Transverse colon (tissue), 4 donors: ENCODE data around the gene CAMK2B. TPM values are rescaled to one million over a fixed set of nuclear protein-coding genes. Genes with fewer than 3 reads are reported as not detected.

ENCODE experiments used
- DNase-seq: peaks from one replicate; pipeline ENCODE4 v3.0.0-alpha.2; 2019
- H3K27ac ChIP-seq, 4 donors: fragments of 200-600 bp; sonication (generic); 2 replicates each; pipeline ENCODE4 v1.5.1; 2016 to 2018; ENCODE audit warnings: inconsistent platforms in 4 of 4
- H3K27me3 ChIP-seq: fragments of 200-600 bp; sonication (generic); 2 replicates; pipeline ENCODE4 v1.5.1; 2017; ENCODE audit warnings: inconsistent platforms
- H3K36me3 ChIP-seq, 4 donors: fragments of 200-600 bp; sonication (generic); 2 replicates each; pipeline ENCODE4 v1.5.1; 2017 to 2019; ENCODE audit warnings: inconsistent platforms in 4 of 4
- H3K4me1 ChIP-seq, 4 donors: fragments of 200-600 bp; sonication (generic); 2 replicates each; pipeline ENCODE4 v1.5.1; 2017 to 2020; ENCODE audit warnings: inconsistent platforms in 4 of 4
- H3K4me3 ChIP-seq, 4 donors: fragments of 200-600 bp; sonication (generic); 1 replicate in 1 of 4; 2 replicates in 3 of 4; pipeline versions ENCODE4 v1.5.1 to v1.6.1; 2017 to 2019; ENCODE audit warnings: inconsistent platforms in 4 of 4
- H3K9me3 ChIP-seq, 2 donors: fragments of 200-600 bp; sonication (generic); 2 replicates each; pipeline ENCODE4 v1.5.1; 2017 to 2019; ENCODE audit warnings: inconsistent platforms in 2 of 2
- EP300 ChIP-seq: sonication (generic); formaldehyde crosslinking; IDR thresholded peaks from one replicate; pipeline ENCODE4 v1.6.1; 2017; ENCODE audit warnings: antibody characterized with exemption, low read depth
- POLR2A ChIP-seq: fragments of 450-650 bp; IDR thresholded peaks from one replicate; pipeline ENCODE4 v1.6.1; 2016; ENCODE audit warnings: antibody characterized with exemption, mild to moderate bottlenecking, moderate library complexity
- POLR2AphosphoS5 ChIP-seq, 3 donors: sonication (generic); formaldehyde crosslinking; IDR thresholded peaks; one replicate each; pipeline ENCODE4 v1.6.1; 2016; ENCODE audit warnings: antibody characterized with exemption in 3 of 3
- WGBS, 2 donors: methylation state at CpG; one replicate each; pipeline ENCODE4 v1.1.5; 2018; ENCODE audit warnings: low coverage in 1 of 2; 5-methylcytosine and 5-hydroxymethylcytosine counted together
- in situ Hi-C, 4 donors: fragments of 200-750 bp; cut with MboI; loops; one replicate each; pipeline versions ENCODE4 v1.15.0 to v1.15.1; 2017; ENCODE audit warnings: low sequenced_read_pairs in 3 of 4, low pct_ligation_motif_present in 1 of 4, low pct_unique_long_range_greater_than_20kb in 1 of 4
- intact Hi-C: fragments of 100-400 bp; cut with DNase I; formaldehyde crosslinking; loops from one replicate; pipeline ENCODE4 v1.15.1; 2023; ENCODE audit warnings: low total_unique reads
- total RNA-seq, 4 donors: library from RNA; depleted of rRNA; stranded (reverse); fragments of >200 nt; gene quantifications; one replicate each; pipeline ENCODE4 v1.1.0, GENCODE V29; 2016
- TF ChIP-seq, protein P1 (sequence below), 5 experiments: fragments of 200-600 bp in 3 of 5; fragments of 450-650 bp in 2 of 5; sonication (generic) in 3 of 5; IDR thresholded peaks; 1 replicate in 2 of 5; 2 replicates in 3 of 5; pipeline ENCODE4 v1.5.1; 2016 to 2017; ENCODE audit warnings: antibody characterized with exemption in 5 of 5, inconsistent platforms in 3 of 5, mild to moderate bottlenecking in 2 of 5, moderate library complexity in 1 of 5

Gene CAMK2B
- 1 to 10 TPM in 1 of 4 donors, under 1 TPM in 2, not detected in 1; 0.16 to 2.8 (median 0.27) TPM for total RNA-seq

DNA sequence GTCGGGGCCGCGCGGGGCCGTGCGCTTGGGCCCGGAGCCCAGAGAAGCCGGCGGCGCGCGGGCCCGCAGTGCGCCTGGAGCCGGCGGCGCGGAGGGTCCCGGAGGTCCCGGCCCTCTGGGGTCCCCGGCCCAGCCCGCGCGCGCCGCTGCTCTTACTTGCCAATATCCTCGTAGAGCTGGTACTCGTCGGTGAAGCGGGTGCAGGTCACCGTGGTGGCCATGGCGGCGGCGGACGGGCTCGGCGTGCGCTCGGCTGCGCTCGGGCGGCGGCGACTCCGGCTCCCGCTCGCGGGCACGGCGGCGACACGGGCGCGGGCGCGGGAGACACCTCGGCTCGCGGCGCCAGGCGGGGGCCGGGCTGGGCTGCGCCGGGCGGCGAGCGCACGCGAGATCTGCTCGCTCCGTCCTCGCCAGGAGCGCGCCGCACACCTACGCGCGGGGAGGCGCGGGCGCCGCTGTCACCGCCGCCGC, at the start of gene CAMK2B:
Gene CAMK2B (minus strand): TSS at position 394 of the 471 bp plus-strand sequence. CDS start 173 bp downstream, at position 221.
- H3K27ac ChIP-seq, result no peak within 1 kb of the TSS
- TF ChIP-seq POLR2AphosphoS5 (IDR thresholded peaks at IDR 0.05) (no peak), EP300 (no peak), POLR2A (no peak)
- TF ChIP-seq, protein P1, sequence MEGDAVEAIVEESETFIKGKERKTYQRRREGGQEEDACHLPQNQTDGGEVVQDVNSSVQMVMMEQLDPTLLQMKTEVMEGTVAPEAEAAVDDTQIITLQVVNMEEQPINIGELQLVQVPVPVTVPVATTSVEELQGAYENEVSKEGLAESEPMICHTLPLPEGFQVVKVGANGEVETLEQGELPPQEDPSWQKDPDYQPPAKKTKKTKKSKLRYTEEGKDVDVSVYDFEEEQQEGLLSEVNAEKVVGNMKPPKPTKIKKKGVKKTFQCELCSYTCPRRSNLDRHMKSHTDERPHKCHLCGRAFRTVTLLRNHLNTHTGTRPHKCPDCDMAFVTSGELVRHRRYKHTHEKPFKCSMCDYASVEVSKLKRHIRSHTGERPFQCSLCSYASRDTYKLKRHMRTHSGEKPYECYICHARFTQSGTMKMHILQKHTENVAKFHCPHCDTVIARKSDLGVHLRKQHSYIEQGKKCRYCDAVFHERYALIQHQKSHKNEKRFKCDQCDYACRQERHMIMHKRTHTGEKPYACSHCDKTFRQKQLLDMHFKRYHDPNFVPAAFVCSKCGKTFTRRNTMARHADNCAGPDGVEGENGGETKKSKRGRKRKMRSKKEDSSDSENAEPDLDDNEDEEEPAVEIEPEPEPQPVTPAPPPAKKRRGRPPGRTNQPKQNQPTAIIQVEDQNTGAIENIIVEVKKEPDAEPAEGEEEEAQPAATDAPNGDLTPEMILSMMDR (IDR thresholded peaks at IDR 0.05), result no peak
- no peaks in the 10 kb centered on the region for H3K36me3 ChIP-seq
- peaks cover 0 to 4% (median 0%) of the 10 kb centered on the region in 4 donors for H3K4me1 ChIP-seq
- intact Hi-C loops, result no loop called here
- peak within 1 kb of the TSS in 1 of 4 donors; percentile 19 for H3K4me3 ChIP-seq
- no peak for DNase-seq
- H3K27me3 ChIP-seq, result peaks cover 51% of the 10 kb centered on the region
- in situ Hi-C loops, result no loop called here
- H3K9me3 ChIP-seq, result no peaks in the 10 kb centered on the region
- 0% methylated on average over 72 of the region's 85 CpGs; no CpG with 5 or more reads in 1 of the 2 donors for WGBS, 2 donors

DNA sequence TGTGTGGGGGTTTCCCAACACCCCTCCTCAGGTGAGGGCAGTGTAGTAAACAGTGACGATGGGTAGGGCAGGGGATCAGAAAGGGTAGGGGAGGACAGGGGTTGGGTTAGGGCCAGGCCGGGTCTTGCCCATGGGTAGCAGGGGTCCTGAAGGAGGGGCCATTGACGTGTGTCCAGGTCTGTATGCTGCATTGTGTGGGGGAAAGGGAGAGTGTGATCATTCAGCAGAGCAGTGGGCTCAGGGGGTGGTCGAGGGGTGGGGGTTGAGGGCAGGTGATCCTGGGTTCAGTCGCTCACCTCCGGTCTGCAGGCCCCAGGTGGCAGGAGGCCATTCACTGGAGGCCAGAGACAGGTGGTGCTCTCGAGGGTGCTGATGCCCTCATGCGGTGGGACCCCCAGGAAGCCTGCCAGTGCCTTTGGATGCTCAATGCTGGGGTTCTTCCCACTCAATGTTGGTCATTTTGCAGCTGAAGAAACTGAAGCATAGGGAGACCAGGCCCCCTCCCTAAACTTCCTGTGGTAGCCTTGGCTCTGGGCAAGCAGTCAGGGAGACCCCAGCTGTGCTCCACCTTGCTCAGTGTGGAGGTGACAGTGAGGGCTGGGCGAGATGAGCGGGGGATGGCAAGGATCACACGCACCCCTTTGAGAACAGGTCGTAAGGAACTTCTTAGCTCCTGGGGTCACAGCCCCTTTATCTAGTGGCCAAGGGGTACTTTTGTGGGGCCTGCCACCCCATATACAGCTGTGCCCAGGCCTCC, 48.8 kb upstream of the CAMK2B start:
- in situ Hi-C loops, result no loop called here
- TF ChIP-seq POLR2AphosphoS5 (IDR thresholded peaks at IDR 0.05), result no peak
- TF ChIP-seq POLR2A, result no peak
- TF ChIP-seq, protein P1 (IDR thresholded peaks at IDR 0.05), result no peak
- no peak for TF ChIP-seq EP300
- DNase-seq, result no peak
- 67 to 75% methylated on average over 1 to 12 of the region's 12 CpGs for WGBS, 2 donors
- Histone ChIP-seq H3K9me3 (no peaks in the 10 kb centered on the region), H3K4me3 (no peak overlapping the region), H3K36me3 (no peaks in the 10 kb centered on the region), H3K27ac (no peak overlapping the region), H3K27me3 (peaks cover 18% of the 10 kb centered on the region), H3K4me1 (no peaks in the 10 kb centered on the region)
- intact Hi-C loops, result no loop called here

DNA sequence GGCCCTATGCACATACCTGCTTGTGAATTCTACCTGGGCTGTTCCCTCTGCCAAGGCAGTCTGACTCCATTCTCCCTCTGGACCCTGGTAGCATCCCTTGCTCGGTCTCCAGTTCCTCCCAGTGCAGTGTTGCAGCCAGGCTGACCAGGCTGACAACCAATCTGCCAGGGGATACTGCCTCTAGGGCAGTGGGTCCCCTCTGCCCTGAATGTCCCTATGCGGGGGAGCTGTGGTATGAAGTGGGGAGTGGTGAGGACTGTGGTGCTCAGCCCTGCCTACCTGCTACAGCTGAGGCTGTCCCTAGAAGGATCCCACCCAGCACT, 48.0 kb upstream of the CAMK2B start:
- H3K4me3 ChIP-seq, result no peak overlapping the region
- no peaks in the 10 kb centered on the region for H3K36me3 ChIP-seq
- no peak overlapping the region for H3K27ac ChIP-seq
- no peak for DNase-seq
- no peaks in the 10 kb centered on the region for H3K9me3 ChIP-seq
- peaks cover 26% of the 10 kb centered on the region for H3K27me3 ChIP-seq
- no peak for TF ChIP-seq POLR2AphosphoS5 (IDR thresholded peaks at IDR 0.05)
- TF ChIP-seq, protein P1 (IDR thresholded peaks at IDR 0.05), result no peak
- no peak for TF ChIP-seq POLR2A
- no peak for TF ChIP-seq EP300
- in situ Hi-C loops, result no loop called here
- no peaks in the 10 kb centered on the region for H3K4me1 ChIP-seq
- 74% methylated on average over 2 of the region's 2 CpGs; no CpG with 5 or more reads in 1 of the 2 donors for WGBS, 2 donors
- intact Hi-C loops, result no loop called here

DNA sequence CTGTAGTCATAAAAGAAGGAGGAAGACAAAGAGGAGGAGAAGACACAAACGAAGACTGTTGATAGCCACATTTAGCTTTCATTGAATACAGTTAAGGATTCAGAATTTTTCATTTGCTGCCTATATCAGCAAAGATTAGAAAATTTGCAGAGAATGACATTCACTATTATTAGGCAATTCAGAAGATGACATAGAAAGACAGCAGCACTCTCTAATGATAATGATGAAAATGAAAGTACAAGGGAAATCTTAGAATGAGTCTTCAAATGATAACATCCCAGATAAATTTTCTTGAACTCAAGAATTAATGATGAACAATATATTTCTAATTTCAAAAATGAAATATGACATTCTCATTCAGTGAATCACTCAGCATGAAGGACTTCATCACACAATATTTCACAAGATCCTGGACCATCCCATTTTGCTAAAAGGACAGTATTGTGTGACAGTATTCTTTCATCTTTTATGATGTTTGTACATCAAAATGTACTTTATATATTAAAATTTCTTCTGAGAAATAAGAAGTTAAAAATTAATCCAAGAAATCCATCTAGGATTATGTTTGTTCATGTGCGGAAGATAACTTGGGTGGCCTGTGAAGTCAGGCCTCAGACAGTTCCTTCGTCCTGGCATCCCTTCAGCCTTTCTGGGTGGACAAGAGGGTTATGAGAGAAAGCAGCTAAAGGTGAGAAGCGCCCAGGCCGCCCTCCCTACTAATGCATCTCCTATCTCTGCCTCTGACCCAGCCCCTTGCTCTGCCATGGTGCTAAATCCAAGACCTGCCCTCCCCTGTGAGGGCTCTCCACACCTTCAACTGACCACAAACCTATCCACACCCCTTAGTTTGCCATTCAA, 47.4 kb upstream of the CAMK2B start:
- DNase-seq, result no peak
- Histone ChIP-seq H3K9me3 (no peaks in the 10 kb centered on the region), H3K36me3 (no peaks in the 10 kb centered on the region), H3K27ac (no peak overlapping the region), H3K4me3 (no peak overlapping the region), H3K4me1 (no peaks in the 10 kb centered on the region), H3K27me3 (peaks cover 32% of the 10 kb centered on the region)
- intact Hi-C loops (no loop called here), in situ Hi-C loops (no loop called here)
- TF ChIP-seq, protein P1 (IDR thresholded peaks at IDR 0.05), result no peak
- TF ChIP-seq POLR2AphosphoS5 (IDR thresholded peaks at IDR 0.05), result no peak
- TF ChIP-seq EP300, result no peak
- no peak for TF ChIP-seq POLR2A
- 63 to 74% methylated on average over 5 of the region's 5 CpGs for WGBS, 2 donors
